HG02763 (cell line): ENCODE measurements around the gene DFFB.

Source experiments
- ATAC-seq: cut with Tn5 transposase; IDR thresholded peaks from one replicate; pipeline ENCODE4 v1.9.1; 2021; ENCODE audit warnings: mild to moderate bottlenecking, moderate library complexity; ENCODE audit not compliant: unreplicated experiment

Gene DFFB

GRCh38 chr1:3869751-3870301 is 12.6 kb downstream of the DFFB start:
- no peak for ATAC-seq

DNA sequence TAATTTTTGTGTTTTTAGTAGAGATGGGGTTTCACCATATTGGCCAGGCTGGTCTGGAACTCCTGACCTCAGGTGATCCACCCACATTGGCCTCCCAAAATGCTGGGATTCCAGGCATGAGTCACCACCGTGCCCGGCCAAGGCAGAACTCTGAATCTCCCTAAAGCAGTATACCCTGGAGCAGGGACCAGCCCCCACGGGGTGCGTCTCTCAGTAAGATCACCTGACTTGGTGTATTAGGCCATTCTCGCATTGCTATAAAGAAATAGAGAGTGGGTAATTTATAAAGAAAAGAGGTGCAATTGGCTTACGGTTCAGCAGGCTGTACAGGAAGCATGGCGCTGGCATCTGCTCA is 14.2 kb downstream of the DFFB start:
- no peak for ATAC-seq

- no peak for ATAC-seq
Measured at GRCh38 chr1:3872546-3872945, 15.3 kb downstream of the DFFB start.

DNA sequence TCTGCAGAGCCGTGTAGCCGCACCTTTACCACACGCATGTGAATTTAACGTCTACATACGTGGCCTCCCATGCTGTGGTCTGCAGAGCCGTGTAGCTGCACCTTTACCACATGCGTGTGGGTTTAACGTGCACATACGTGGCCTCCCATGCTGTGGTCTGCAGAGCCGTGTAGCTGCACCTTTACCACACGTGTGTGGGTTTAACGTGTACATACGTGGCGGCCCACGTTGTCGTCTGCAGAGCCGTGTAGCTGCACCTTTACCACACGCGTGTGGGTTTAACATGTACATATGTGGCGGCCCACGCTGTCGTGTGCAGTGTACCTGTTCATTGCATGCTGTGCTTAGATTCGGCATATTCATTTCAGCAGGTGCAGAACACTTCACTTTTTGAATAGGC is 17.5 kb downstream of the DFFB start:
- no peak for ATAC-seq

DNA sequence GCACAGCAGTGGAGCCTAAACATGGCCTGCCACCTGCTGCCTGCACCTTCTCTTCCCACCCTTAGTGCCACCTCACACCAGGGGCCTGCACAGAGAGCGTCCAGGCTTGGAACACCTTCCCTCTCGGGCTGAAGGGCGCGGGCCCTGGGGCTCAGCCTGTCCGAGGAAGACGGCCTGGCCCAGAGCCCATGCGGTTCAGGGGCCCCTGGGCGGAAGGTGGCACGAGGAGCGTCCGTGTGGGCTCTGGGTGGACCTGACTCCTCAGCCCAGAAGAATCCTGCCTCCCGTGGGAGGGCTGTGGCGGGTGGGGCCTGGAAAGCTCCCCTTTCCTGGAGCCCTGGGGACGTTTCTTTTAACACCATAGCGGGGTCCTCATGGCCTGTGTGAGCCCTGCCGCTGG is 19.4 kb downstream of the DFFB start:
- no peak for ATAC-seq

GRCh38 chr1:3879099-3879498 is 21.8 kb downstream of the DFFB start:
- ATAC-seq: no peak

GRCh38 chr1:3879787-3880428 is 22.6 kb downstream of the DFFB start:
- ATAC-seq: no peak

GRCh38 chr1:3880429-3881192 is 23.3 kb downstream of the DFFB start:
- ATAC-seq: no peak

- no peak for ATAC-seq
Measured at GRCh38 chr1:3881193-3881480, 23.9 kb downstream of the DFFB start.

GRCh38 chr1:3883194-3883925 is 26.1 kb downstream of the DFFB start:
- ATAC-seq: no peak

DNA sequence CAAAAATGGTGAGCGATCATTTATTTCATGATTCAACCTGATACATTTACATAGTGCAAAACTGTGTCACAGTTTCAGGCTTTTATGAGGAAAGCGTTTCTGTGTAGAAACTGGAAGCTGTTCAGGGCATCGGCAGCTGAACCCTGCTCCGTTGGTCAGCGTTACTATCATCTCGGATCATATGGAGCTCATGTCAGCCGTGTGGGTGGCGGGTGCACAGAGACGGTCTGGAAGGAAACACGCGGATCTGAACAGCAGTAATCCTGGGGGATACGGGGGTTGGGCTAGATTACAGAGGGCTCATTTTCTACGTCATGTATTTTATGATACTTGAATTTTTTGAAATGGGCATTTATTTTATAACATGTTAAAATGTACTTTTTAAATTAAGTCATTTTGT is 27.7 kb downstream of the DFFB start:
- no peak for ATAC-seq

DNA sequence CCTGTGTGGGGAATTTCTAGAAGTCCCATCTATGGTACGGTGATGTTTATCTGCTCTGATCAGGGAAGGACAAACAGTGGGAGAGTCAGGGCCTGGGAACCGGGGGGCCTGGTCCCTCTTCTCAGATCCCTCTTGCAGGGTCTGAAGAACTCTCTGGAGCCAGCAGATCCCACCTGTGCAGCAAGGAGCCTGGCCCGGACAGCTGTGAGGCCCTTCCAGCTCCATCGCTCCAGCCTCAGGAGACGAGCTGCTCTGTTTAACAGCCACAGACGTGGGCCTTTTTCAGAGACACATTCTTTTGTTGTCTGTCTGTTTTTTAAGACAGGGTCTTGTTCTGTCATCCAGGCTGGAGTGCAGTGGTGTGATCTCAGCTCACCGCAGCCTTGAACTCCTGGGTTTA is 28.3 kb downstream of the DFFB start:
- no peak for ATAC-seq

- ATAC-seq: no peak
Measured at GRCh38 chr1:3886106-3886670, 28.9 kb downstream of the DFFB start.

DNA sequence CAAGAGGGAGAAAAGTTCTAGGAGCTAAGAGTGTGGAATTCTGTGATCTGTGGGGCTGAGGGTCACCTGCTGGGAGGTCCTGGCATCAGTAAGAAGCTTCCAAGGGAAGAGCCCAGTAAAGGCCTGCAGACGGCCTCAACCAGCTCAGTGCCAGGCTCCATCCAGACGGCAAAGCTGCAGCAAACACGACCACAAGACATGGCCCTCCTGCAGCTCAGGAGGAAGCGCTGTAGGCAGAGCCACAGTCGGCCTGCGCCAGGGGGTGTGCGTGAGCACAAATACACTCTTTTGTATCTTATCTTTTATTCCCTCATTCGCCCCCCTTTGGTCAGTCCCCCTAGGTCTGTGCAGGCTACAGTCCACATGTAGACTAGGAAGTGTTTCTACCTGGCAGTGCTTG is 29.4 kb downstream of the DFFB start:
- ATAC-seq: no peak

DNA sequence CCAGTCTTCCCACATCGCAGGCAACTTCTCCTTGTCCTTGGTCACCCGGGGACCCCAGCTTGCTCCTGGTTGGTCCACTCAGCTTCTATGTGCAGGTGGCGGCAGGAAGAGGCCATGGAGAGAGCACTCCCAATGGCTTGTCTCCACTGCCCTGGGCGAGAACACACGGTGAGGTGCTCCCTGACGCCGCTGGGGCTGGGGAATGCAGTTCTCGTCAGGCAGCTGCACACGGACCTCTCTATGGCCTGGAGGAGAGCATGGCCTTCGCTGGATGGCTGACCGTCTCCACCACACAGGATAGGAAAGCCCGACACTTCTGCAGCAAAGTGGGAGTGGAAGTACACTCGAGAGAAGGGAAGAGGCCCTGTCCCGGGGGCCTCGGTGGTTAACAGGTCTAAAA is 31.0 kb downstream of the DFFB start:
- ATAC-seq: no peak

DNA sequence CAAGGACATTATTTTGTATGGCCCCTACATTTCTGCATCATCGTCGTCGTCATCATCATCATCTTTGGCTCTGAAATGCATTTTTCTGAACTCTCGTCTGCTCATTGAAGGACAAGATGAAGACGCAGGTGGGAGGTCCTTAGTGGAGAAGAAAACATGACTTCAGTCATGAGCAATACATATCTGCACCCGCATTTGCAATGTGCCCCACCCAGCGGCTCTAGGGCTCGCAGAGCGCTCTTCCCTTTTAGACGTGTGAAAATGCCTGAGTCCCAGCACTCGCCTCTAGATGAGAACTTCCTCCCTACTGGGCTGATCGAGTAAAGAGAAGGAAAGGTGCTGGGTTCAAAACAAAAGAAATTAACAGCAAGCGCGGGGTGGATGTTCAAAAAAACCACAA is 32.7 kb downstream of the DFFB start:
- no peak for ATAC-seq

DNA sequence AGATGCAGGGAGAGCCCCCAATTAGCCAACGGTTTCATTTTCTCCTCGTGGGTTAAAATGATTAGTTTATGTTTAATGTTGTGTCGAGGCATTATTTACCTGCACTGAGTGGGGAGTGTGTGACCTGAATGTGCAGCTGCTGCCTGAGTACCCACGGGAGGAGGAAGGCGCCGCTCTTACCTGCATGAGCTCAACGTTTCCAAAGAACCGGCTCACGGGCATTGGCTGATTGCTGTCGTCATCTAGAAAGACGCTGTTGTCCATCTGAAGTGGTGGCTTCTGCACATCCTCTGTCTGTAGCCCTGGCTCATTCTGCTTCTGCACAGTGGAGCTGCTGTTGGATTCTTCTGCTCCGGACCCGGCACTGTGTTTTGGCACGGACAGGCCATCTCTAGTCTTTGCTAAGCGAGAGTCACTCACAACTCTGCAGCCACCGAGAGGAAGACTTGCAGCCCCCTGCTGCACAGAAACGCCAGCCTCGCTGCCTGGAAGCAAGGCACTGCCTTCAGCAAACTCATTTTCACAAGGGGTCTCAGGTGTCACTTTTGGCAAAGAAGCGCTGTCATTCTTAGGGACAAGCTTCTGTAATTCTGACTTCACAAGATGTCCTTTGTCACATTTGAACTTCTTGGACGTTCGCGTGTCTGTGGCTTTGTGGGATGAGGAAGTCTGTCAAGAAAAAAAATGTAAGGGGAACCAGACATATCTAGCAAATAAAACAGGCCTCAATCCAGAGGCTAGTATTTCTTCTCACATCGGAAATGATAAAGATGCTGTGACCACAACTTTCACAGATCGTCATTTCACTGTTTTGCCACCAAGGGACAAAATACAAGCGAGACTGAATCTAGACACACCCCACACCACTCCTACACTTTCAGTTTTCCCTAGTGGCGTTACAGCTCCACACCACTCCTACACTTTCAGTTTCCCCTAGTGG is 33.4 kb downstream of the DFFB start:
- ATAC-seq: no peak

DNA sequence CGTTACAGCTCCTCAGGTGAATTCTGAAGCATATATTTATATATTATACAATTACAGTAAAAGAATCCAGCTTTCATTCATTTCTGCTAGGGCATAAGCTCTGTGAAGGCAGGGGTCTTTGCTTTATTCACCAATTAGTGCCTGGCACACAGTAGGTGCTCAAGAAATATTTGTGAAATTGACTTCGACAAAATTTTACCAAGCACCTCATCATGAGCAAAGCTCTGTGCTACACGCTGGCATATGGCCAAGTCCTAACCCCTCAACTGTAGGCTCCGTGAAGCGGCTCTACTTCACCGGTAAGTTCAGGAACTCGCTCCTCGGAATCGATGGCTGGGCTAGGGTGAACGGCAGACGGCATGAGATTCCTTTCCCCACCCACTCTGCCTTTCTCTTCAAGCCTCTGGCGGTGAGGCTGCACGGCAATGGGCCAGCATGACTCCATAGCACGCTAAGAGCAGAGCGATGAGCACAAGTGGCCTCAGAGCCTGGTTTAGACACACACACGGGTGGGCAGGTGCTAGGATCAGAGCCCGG is 34.1 kb downstream of the DFFB start:
- no peak for ATAC-seq

DNA sequence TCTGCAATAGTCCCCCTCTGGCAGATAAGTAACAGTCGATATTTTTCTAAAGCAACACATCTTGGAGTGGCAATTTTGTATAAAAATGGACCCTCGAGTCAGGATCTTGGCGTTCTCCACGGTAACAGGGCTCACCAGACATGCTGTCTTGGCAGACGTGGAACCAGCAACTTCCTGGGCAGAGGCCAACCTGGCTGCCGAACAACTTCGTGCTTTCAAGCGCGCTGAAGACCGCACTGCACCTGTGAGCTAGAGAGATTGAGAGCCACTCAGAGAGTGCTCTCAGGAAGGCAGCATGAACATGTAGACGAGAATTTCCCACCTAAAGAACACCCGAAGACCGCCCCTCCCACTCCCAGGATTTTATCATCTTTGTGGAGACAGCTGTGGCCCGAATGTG is 35.5 kb downstream of the DFFB start:
- ATAC-seq: no peak

DNA sequence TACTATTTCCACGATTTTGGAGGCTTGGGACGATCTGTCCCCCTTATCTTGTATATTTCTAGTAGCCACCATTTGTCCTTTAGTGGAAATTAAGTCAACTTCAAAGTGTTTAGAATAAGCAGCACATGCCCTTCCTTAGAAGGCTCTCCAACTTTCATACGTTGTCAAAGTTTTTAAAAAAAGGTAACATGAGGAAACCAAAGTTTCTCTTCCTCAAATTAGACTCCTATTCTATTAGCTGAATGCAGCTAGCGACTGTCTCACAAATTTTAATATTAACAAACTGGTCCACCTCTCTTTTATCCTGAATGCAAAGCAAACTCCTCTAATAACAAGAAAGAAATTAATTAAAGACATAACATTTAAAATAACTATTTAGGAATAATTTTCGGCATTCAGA is 35.9 kb downstream of the DFFB start:
- ATAC-seq: no peak
